ENCODE data around the gene ADAMTS18.

DNA sequence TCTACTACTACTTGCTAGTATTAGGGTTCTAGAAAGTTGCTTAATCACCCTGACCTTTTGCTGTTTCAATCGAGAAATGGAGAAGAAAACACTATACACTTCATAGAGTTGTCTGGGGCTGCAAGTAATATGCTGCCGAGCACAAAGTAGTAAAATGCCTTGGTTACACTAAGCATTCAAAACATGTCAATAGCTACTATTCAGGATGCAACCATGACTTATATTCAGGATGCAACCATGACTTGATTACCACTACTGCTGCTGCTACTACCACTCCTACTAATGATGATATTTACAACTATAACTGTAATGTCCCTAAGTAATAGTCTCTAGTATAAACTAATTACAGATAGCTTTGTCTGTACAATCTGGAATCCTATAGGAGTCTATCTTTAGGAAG, 35.3 kb downstream of the ADAMTS18 start:
- TF ChIP-seq RXRA (IDR thresholded peaks at IDR 0.05; ENCODE audit: insufficient read depth, low read depth, low read length): no peak
- TF ChIP-seq, protein P1, sequence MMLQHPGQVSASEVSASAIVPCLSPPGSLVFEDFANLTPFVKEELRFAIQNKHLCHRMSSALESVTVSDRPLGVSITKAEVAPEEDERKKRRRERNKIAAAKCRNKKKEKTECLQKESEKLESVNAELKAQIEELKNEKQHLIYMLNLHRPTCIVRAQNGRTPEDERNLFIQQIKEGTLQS (IDR thresholded peaks at IDR 0.05; ENCODE audit: insufficient read depth, low read depth, low read length): no peak
- TF ChIP-seq, protein P2, sequence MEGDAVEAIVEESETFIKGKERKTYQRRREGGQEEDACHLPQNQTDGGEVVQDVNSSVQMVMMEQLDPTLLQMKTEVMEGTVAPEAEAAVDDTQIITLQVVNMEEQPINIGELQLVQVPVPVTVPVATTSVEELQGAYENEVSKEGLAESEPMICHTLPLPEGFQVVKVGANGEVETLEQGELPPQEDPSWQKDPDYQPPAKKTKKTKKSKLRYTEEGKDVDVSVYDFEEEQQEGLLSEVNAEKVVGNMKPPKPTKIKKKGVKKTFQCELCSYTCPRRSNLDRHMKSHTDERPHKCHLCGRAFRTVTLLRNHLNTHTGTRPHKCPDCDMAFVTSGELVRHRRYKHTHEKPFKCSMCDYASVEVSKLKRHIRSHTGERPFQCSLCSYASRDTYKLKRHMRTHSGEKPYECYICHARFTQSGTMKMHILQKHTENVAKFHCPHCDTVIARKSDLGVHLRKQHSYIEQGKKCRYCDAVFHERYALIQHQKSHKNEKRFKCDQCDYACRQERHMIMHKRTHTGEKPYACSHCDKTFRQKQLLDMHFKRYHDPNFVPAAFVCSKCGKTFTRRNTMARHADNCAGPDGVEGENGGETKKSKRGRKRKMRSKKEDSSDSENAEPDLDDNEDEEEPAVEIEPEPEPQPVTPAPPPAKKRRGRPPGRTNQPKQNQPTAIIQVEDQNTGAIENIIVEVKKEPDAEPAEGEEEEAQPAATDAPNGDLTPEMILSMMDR (IDR thresholded peaks at IDR 0.05; ENCODE audit: control extremely low read depth in 1 of 3, insufficient read depth in 1 of 3, low read depth in 1 of 3, low read length in 3 of 3): no peak
- TF ChIP-seq MAX (IDR thresholded peaks at IDR 0.05): no peak
- TF ChIP-seq RFX5 (IDR thresholded peaks at IDR 0.05; ENCODE audit: borderline replicate concordance, low read depth, low read length): no peak
- no peak for TF ChIP-seq POLR2A (IDR thresholded peaks at IDR 0.05; ENCODE audit: control extremely low read depth in 1 of 2, low read depth in 2 of 2, low read length in 2 of 2)
- no peak for TF ChIP-seq JUND (IDR thresholded peaks at IDR 0.05; ENCODE audit: low read length)

Data from H1 (cell line).